Measurements from ENCODE around the gene ARHGAP24. TPM values are rescaled to one million over a fixed set of nuclear protein-coding genes. Genes with fewer than 3 reads are reported as not detected.

ARHGAP24 gene
- total RNA-seq, 2 donors from 2014 or later: 66.8 to 85.6 TPM

- no peak overlapping the region for H3K4me3 Mint-ChIP-seq
- H3K9me3 Mint-ChIP-seq: no peaks in the 10 kb centered on the region
- H3K27ac Mint-ChIP-seq: no peak overlapping the region
- Histone ChIP-seq H3K27ac (ENCODE audit: low read depth, low read length) (no peak overlapping the region), H3K4me1 (ENCODE audit: control insufficient read depth, insufficient read depth, low read length) (no peaks in the 10 kb centered on the region), H3K4me3 (ENCODE audit: low read length) (no peak overlapping the region), H3K27me3 (ENCODE audit: control insufficient read depth, insufficient read depth, low read length, poor library complexity, severe bottlenecking) (no peaks in the 10 kb centered on the region), H3K9ac (ENCODE audit: extremely low read depth, low read length, poor library complexity, severe bottlenecking) (no peak overlapping the region), H3K9me3 (ENCODE audit: control insufficient read depth, low read length) (no peaks in the 10 kb centered on the region), H3K36me3 (ENCODE audit: control insufficient read depth, insufficient read depth, low read length) (no peaks in the 10 kb centered on the region)
- no peaks in the 10 kb centered on the region for H3K27me3 Mint-ChIP-seq (ENCODE audit: insufficient read depth)
- DNase-seq: no peak
- peaks cover 6% of the 10 kb centered on the region for H3K4me1 Mint-ChIP-seq
- no peak for TF ChIP-seq CTCF (conservative IDR thresholded peaks at IDR 0.05)
- WGBS, 2 experiments (ENCODE audit: insufficient coverage in 1 of 2, insufficient read length in 1 of 2): 91 to 100% methylated on average over 1 of the region's 1 CpG
- H3K36me3 Mint-ChIP-seq (ENCODE audit: low read depth): no peaks in the 10 kb centered on the region
These were observed 242.4 kb downstream of the ARHGAP24 start for GRCh38 chr4:85717351-85717750.

GRCh38 chr4:85717847-85718246 is 242.9 kb downstream of the ARHGAP24 start:
- no peak for DNase-seq
- Histone ChIP-seq H3K4me1 (ENCODE audit: control insufficient read depth, insufficient read depth, low read length) (no peaks in the 10 kb centered on the region), H3K4me3 (ENCODE audit: low read length) (no peak overlapping the region), H3K27me3 (ENCODE audit: control insufficient read depth, insufficient read depth, low read length, poor library complexity, severe bottlenecking) (no peaks in the 10 kb centered on the region), H3K9ac (ENCODE audit: extremely low read depth, low read length, poor library complexity, severe bottlenecking) (no peak overlapping the region), H3K9me3 (ENCODE audit: control insufficient read depth, low read length) (no peaks in the 10 kb centered on the region), H3K36me3 (ENCODE audit: control insufficient read depth, insufficient read depth, low read length) (no peaks in the 10 kb centered on the region), H3K27ac (ENCODE audit: low read depth, low read length) (no peak overlapping the region)
- TF ChIP-seq CTCF (conservative IDR thresholded peaks at IDR 0.05): no peak
- no peak overlapping the region for H3K4me3 Mint-ChIP-seq
- no peaks in the 10 kb centered on the region for H3K36me3 Mint-ChIP-seq (ENCODE audit: low read depth)
- no peak overlapping the region for H3K27ac Mint-ChIP-seq
- H3K27me3 Mint-ChIP-seq (ENCODE audit: insufficient read depth): no peaks in the 10 kb centered on the region
- peaks cover 6% of the 10 kb centered on the region for H3K4me1 Mint-ChIP-seq
- H3K9me3 Mint-ChIP-seq: no peaks in the 10 kb centered on the region
- 83% methylated on average over 2 of the region's 2 CpGs for WGBS, 2 experiments (ENCODE audit: insufficient coverage in 1 of 2, insufficient read length in 1 of 2)

DNA sequence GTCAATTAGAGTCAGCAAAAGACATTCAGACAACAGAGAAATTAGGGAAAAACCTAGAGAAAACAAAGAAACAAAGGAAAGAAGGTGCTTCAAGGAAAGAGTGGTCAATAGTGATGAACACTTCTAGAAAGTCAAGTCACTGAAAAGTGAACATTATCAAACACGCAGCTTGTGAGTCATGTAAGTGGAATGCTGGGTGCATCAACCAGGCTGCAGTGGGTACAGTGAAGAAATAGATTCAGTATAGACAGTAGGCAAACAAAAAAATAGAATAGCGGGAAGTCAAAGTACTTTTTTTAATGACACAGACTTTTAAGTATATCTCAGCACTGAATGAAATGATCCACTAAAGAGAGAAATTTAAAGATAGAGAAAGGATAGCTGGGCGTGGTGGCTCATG is 245.8 kb downstream of the ARHGAP24 start:
- no peak overlapping the region for H3K27ac Mint-ChIP-seq
- H3K9me3 Mint-ChIP-seq: no peaks in the 10 kb centered on the region
- peaks cover 8% of the 10 kb centered on the region for H3K4me1 Mint-ChIP-seq
- H3K4me1 ChIP-seq (ENCODE audit: control insufficient read depth, insufficient read depth, low read length): no peaks in the 10 kb centered on the region
- no peak for TF ChIP-seq CTCF (conservative IDR thresholded peaks at IDR 0.05)
- no peak overlapping the region for H3K9ac ChIP-seq (ENCODE audit: extremely low read depth, low read length, poor library complexity, severe bottlenecking)
- no peaks in the 10 kb centered on the region for H3K36me3 ChIP-seq (ENCODE audit: control insufficient read depth, insufficient read depth, low read length)
- 0 to 65% methylated on average over 1 to 3 of the region's 3 CpGs for WGBS, 2 experiments (ENCODE audit: insufficient coverage in 1 of 2, insufficient read length in 1 of 2)
- H3K27me3 Mint-ChIP-seq (ENCODE audit: insufficient read depth): no peaks in the 10 kb centered on the region
- no peak for DNase-seq
- no peak overlapping the region for H3K4me3 Mint-ChIP-seq
- no peak overlapping the region for H3K4me3 ChIP-seq (ENCODE audit: low read length)
- no peaks in the 10 kb centered on the region for H3K9me3 ChIP-seq (ENCODE audit: control insufficient read depth, low read length)
- H3K36me3 Mint-ChIP-seq (ENCODE audit: low read depth): no peaks in the 10 kb centered on the region
- H3K27ac ChIP-seq (ENCODE audit: low read depth, low read length): no peak overlapping the region
- no peaks in the 10 kb centered on the region for H3K27me3 ChIP-seq (ENCODE audit: control insufficient read depth, insufficient read depth, low read length, poor library complexity, severe bottlenecking)

Measured in endodermal cell (in vitro differentiated cells).